Measurements from ENCODE around the gene GRN. TPM values are rescaled to one million over a fixed set of nuclear protein-coding genes. Genes with fewer than 3 reads are reported as not detected.
"Not testable (repeated sequence)": the region's sequence is repeated elsewhere in the genome, so short reads cannot be mapped to it uniquely, and the experiment has no call there.

Gene GRN
- total RNA-seq, 1 donor, result 241 TPM

GRCh38 chr17:44334727-44335126 is 10.4 kb upstream of the GRN start:
- DNase-seq (ENCODE audit: low read depth), result no peak
- no peak overlapping the region for H3K4me3 ChIP-seq (ENCODE audit: low read depth, low read length)
- no peak for TF ChIP-seq CTCF (IDR thresholded peaks at IDR 0.05; ENCODE audit: insufficient read depth, low read length)

GRCh38 chr17:44335564-44335963 is 9.5 kb upstream of the GRN start:
- no peak for TF ChIP-seq CTCF (IDR thresholded peaks at IDR 0.05; ENCODE audit: insufficient read depth, low read length)
- no peak overlapping the region for H3K4me3 ChIP-seq (ENCODE audit: low read depth, low read length)

GRCh38 chr17:44335968-44336367 is 9.1 kb upstream of the GRN start:
- DNase-seq (ENCODE audit: low read depth), result no peak
- H3K4me3 ChIP-seq (ENCODE audit: low read depth, low read length), result no peak overlapping the region
- no peak for TF ChIP-seq CTCF (IDR thresholded peaks at IDR 0.05; ENCODE audit: insufficient read depth, low read length)

More at GRCh38 chr17:44335564-44335963, 9.5 kb upstream of the GRN start:
- DNase-seq (ENCODE audit: low read depth), result no peak

GRCh38 chr17:44338702-44339101 is 6.4 kb upstream of the GRN start:
- TF ChIP-seq CTCF (IDR thresholded peaks at IDR 0.05; ENCODE audit: insufficient read depth, low read length), result no peak
- H3K4me3 ChIP-seq (ENCODE audit: low read depth, low read length), result no peak overlapping the region
- DNase-seq (ENCODE audit: low read depth), result peak; percentile 31

GRCh38 chr17:44340553-44340952 is 4.5 kb upstream of the GRN start:
- not testable (repeated sequence) for H3K4me3 ChIP-seq (ENCODE audit: low read depth, low read length); DNase-seq (ENCODE audit: low read depth)

- TF ChIP-seq CTCF (IDR thresholded peaks at IDR 0.05; ENCODE audit: insufficient read depth, low read length), result no peak
- H3K4me3 ChIP-seq (ENCODE audit: low read depth, low read length), result no peak overlapping the region
- DNase-seq (ENCODE audit: low read depth), result no peak
Measured at GRCh38 chr17:44343510-44344209, 1.4 kb upstream of the GRN start.

- peak overlapping the region; percentile 98 for H3K4me3 ChIP-seq (ENCODE audit: low read depth, low read length)
- peak; percentile 48 for TF ChIP-seq CTCF (IDR thresholded peaks at IDR 0.05; ENCODE audit: insufficient read depth, low read length)
- DNase-seq (ENCODE audit: low read depth), result peak; percentile 59
Measured at GRCh38 chr17:44345454-44346026, 438 bp downstream of the GRN start.

All from fibroblast of the aortic adventitia (primary cell).